GM10266 (cell line): Measurements from ENCODE around the gene GON4L.
A peak's percentile ranks its signal among the peaks of the same experiment; 100 is the strongest.

ENCODE experiments used
- DNase-seq: peaks from one replicate; pipeline ENCODE4 v3.0.0; 2012; ENCODE audit errors: extremely low spot score
- CTCF ChIP-seq: IDR thresholded peaks from 2 replicates; pipeline ENCODE4 v1.5.1; 2012; ENCODE audit warnings: mild to moderate bottlenecking, low read depth; ENCODE audit not compliant: control insufficient read depth, insufficient read depth; ENCODE audit errors: missing control alignments

Gene GON4L

GRCh38 chr1:155872527-155872926 is 15.5 kb upstream of the GON4L start:
- no peak for DNase-seq
- TF ChIP-seq CTCF: no peak

GRCh38 chr1:155871390-155871789 is 14.4 kb upstream of the GON4L start:
- no peak for TF ChIP-seq CTCF
- DNase-seq: no peak

GRCh38 chr1:155867766-155868165 is 10.8 kb upstream of the GON4L start:
- TF ChIP-seq CTCF: no peak
- DNase-seq: no peak

- DNase-seq: no peak
- no peak for TF ChIP-seq CTCF
Measured at GRCh38 chr1:155864393-155864792, 7.4 kb upstream of the GON4L start.

- DNase-seq: no peak
- no peak for TF ChIP-seq CTCF
Measured at GRCh38 chr1:155861896-155862295, 4.9 kb upstream of the GON4L start.

GRCh38 chr1:155860970-155861510 is 4.0 kb upstream of the GON4L start:
- no peak for TF ChIP-seq CTCF

GRCh38 chr1:155859881-155860871 is 3.2 kb upstream of the GON4L start:
- TF ChIP-seq CTCF: no peak
- DNase-seq: peak; percentile 77

More at GRCh38 chr1:155860970-155861510, 4.0 kb upstream of the GON4L start:
- no peak for DNase-seq
